ENCODE data around the gene ABHD17C.

DNA sequence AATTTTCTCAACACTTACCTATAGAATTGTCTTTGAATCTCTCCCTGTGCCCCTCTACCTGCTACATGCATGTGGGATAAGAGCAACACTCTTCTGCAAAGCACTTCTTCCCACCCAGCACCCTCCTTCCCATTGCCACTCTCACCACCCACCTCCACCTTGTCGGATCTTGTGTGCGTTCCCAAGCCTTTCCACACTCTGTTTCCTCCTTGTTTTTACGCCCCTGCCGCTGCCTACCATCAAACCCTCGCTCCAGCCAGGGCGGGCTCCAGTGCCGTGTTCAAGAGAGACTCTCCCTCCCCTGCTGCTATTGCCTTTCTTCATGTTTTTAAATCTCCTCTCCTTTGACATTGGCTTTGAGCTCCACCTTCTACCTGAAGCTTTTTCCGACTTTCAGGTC lies 40.2 kb downstream of the ABHD17C start:
- no peak for TF ChIP-seq CTCF (IDR thresholded peaks at IDR 0.05)
- TF ChIP-seq POLR2A (IDR thresholded peaks at IDR 0.05): no peak

Data from uterus (tissue), 2 donors.